K562 (cell line): ENCODE measurements around the gene KAZALD1. TPM values are rescaled to one million over a fixed set of nuclear protein-coding genes. Genes with fewer than 3 reads are reported as not detected.

Experiments used
- ATAC-seq: fragments of 200-7000 bp; cut with Tn5 transposase; 3 replicates; pipeline ENCODE4 v1.9.1; 2020; ENCODE audit warnings: moderate library complexity
- BruUV-seq: library from RNA; stranded (reverse); fragments of 400-500 nt; replicated peaks from 2 replicates; lab custom pipeline; 2021; lab: Mats Ljungman, UMichigan
- CTCF ChIA-PET: fragments of 300-600 bp; formaldehyde crosslinking; extraction: SDS; loops from one replicate; lab custom pipeline; 2021; ENCODE audit warnings: low intra/inter-chr PET ratio; lab: Yijun Ruan, JAX
- POLR2A ChIA-PET: fragments of 300-600, 350-650 bp; sonication (Branson Sonifier 250); formaldehyde crosslinking; extraction: SDS; loops from one replicate; lab custom pipeline; 2021; ENCODE audit warnings: antibody characterized with exemption, inconsistent platforms; lab: Yijun Ruan, JAX
- DNase-seq, 4 experiments: peaks; one replicate each; pipeline versions ENCODE4 v3.0.0 to v3.0.0-alpha.2; 2011 to 2018; ENCODE audit warnings: low spot score in 3 of 4, mixed read lengths in 3 of 4; ENCODE audit errors: extremely low read depth in 1 of 4
- FAIRE-seq: peaks from 2 replicates; lab custom pipeline; 2011; peaks lifted over from hg19 to GRCh38; lab: Jason Lieb, UNC
- H2AFZ ChIP-seq: 2 replicates; pipeline ENCODE4 v1.6.0; 2011; ENCODE audit warnings: low read depth, low read length, control low read depth, inconsistent platforms
- H3K27ac ChIP-seq: fragments of 200-600 bp; 3 replicates; pipeline ENCODE4 v1.8.0; 2011; ENCODE audit warnings: low read depth, mild to moderate bottlenecking, control low read depth, inconsistent platforms, low read length, moderate library complexity, mixed read lengths; ENCODE audit errors: extremely low read depth
- H3K27me3 ChIP-seq, 2 experiments: fragments of 300-600 bp in 1 of 2; 2 replicates in 1 of 2; 3 replicates in 1 of 2; pipeline versions ENCODE4 v1.6.0 to v1.8.0; 2011; ENCODE audit warnings: inconsistent platforms in 2 of 2, low read length in 2 of 2, mild to moderate bottlenecking in 1 of 2, mixed read lengths in 1 of 2, moderate library complexity in 1 of 2; ENCODE audit not compliant: control insufficient read depth in 2 of 2, insufficient read depth in 2 of 2
- H3K36me3 ChIP-seq: fragments of 300-600 bp; 3 replicates; pipeline ENCODE4 v1.8.0; 2011; ENCODE audit warnings: mild to moderate bottlenecking, low read length, inconsistent platforms; ENCODE audit not compliant: control insufficient read depth, insufficient read depth
- H3K4me1 ChIP-seq, 2 experiments: fragments of 200-600 bp in 1 of 2; replicated peaks in 1 of 2; 2 replicates in 1 of 2; 3 replicates in 1 of 2; pipeline versions ENCODE4 v1.5.1 to v1.8.0; 2011; ENCODE audit warnings: inconsistent platforms in 2 of 2, low read length in 2 of 2, mild to moderate bottlenecking in 1 of 2, mixed read lengths in 1 of 2, moderate library complexity in 1 of 2; ENCODE audit not compliant: control insufficient read depth in 2 of 2, insufficient read depth in 2 of 2
- H3K4me2 ChIP-seq: 2 replicates; pipeline ENCODE4 v1.6.1; 2011; ENCODE audit warnings: low read length, control low read depth, inconsistent platforms, mixed read lengths; ENCODE audit not compliant: insufficient read depth
- H3K4me3 ChIP-seq: fragments of 200-600 bp; sonication (generic), shearing (Covaris generic); 2 replicates; pipeline ENCODE4 v1.5.1; 2016; ENCODE audit warnings: control low read depth, inconsistent platforms
- H3K79me2 ChIP-seq: fragments of 200-600 bp; 3 replicates; pipeline ENCODE4 v1.8.0; 2011; ENCODE audit warnings: low read length, inconsistent platforms; ENCODE audit not compliant: control insufficient read depth, insufficient read depth
- H3K9ac ChIP-seq, 2 experiments: 2 replicates each; pipeline versions ENCODE4 v1.6.0 to v1.6.1; 2011; ENCODE audit warnings: low read depth in 2 of 2, low read length in 2 of 2, control low read depth in 1 of 2, inconsistent platforms in 1 of 2, mild to moderate bottlenecking in 1 of 2, mixed read lengths in 1 of 2; ENCODE audit not compliant: insufficient read depth in 1 of 2
- H3K9me1 ChIP-seq: one replicate; pipeline ENCODE4 v1.6.0; 2011; ENCODE audit warnings: inconsistent platforms, mild to moderate bottlenecking, low read length, moderate library complexity; ENCODE audit not compliant: control insufficient read depth, insufficient read depth
- H3K9me3 ChIP-seq: replicated peaks from 2 replicates; pipeline ENCODE4 v1.5.1; 2011; ENCODE audit warnings: low read depth, low read length, inconsistent platforms; ENCODE audit not compliant: control insufficient read depth, insufficient read depth
- H4K20me1 ChIP-seq: replicated peaks from 2 replicates; pipeline ENCODE4 v1.6.1; 2011; ENCODE audit warnings: low read length, inconsistent platforms, mixed read lengths; ENCODE audit not compliant: control insufficient read depth, insufficient read depth
- MYNN ChIP-seq, 2 experiments: sonication (generic); formaldehyde crosslinking in 1 of 2; IDR thresholded peaks; 2 replicates each; pipeline versions ENCODE4 v1.5.0 to v1.6.1; 2016 to 2020; ENCODE audit warnings: antibody characterized with exemption in 1 of 2, missing genetic modification reagents in 1 of 2
- ZNF512 ChIP-seq: IDR thresholded peaks from 2 replicates; pipeline ENCODE4 v1.6.1; 2016; ENCODE audit warnings: missing genetic modification characterization, missing compliant biosample characterization
- WGBS: fragments of 100-300 bp; shearing (Covaris generic); methylation state at CpG from one replicate; pipeline ENCODE4 v1.1.6; 2016; ENCODE audit warnings: low coverage, mixed read lengths; ENCODE audit not compliant: insufficient coverage; ENCODE audit errors: missing lambda C conversion rate; 5-methylcytosine and 5-hydroxymethylcytosine counted together
- in situ Hi-C: fragments of 300-500 bp; cut with MboI; formaldehyde crosslinking; loops from 4 replicates; pipeline ENCODE4 v1.15.0; 2018; ENCODE audit warnings: inconsistent platforms, mixed read lengths
- intact Hi-C: fragments of 100-400 bp; cut with micrococcal nuclease; formaldehyde crosslinking; loops from 2 replicates; pipeline ENCODE4 v1.14.2; 2022
- polyA plus RNA-seq, 8 experiments: library from polyadenylated mRNA; depleted of rRNA in 4 of 8; stranded (reverse) in 5 of 8; unstranded in 3 of 8; fragments of >200 nt; fragmentation: Nextera tagmentation in 2 of 8; fragmentation: Illumina TruSeq in 1 of 8; extraction: Ambion mirVana in 2 of 8; extraction: Trizol in 1 of 8; gene quantifications; 2 replicates each; pipeline versions ENCODE4 v1.2.1 to v1.2.3, GENCODE V29; 2011 to 2014; ENCODE audit warnings: inconsistent platforms in 1 of 8, missing spikeins in 1 of 8
- total RNA-seq, 7 experiments: library from RNA; depleted of rRNA in 6 of 7; stranded (reverse); fragments of >200 nt in 6 of 7; fragmentation: Illumina TruSeq in 2 of 7; extraction: Trizol in 2 of 7; gene quantifications; 2 replicates each; pipeline versions ENCODE4 v1.2.1 to v1.2.3, GENCODE V29; 2011 to 2021; ENCODE audit warnings: low replicate concordance in 1 of 7

KAZALD1 gene
- total and polyA plus RNA-seq, 9 of the 15 experiments (the other 6 are each of a cell fraction or from before 2014, with no cell fraction given), result 0.15 to 10.0 (median 4.9) TPM

- DNase-seq, result no peak
- Histone ChIP-seq H3K36me3 (no peaks in the 10 kb centered on the region), H3K9me1 (no peaks in the 10 kb centered on the region), H3K9me3 (no peaks in the 10 kb centered on the region), H3K4me3 (no peak overlapping the region), H4K20me1 (no peaks in the 10 kb centered on the region), H3K9ac (no peak overlapping the region), H3K27me3 (peaks cover 2 to 4% of the 10 kb centered on the region in 2 experiments; a peak in 4 of 5 replicates), H3K4me1 (peaks cover 6 to 36% of the 10 kb centered on the region in 2 experiments), H3K4me2 (no peak overlapping the region), H3K27ac (no peak overlapping the region), H3K79me2 (no peaks in the 10 kb centered on the region), H2AFZ (no peak overlapping the region)
- 17% methylated on average over 4 of the region's 7 CpGs for WGBS
- no peak for FAIRE-seq
- intact Hi-C loops, result no loop called here
- ChIA-PET CTCF (no interaction called here), POLR2A (interaction anchor here (0.6 to 1.2 kb wide), 2 partner anchors 18 to 22 kb away, joined by 3 to 4 read pairs; no protein-coding TSS in a partner anchor)
- ATAC-seq, result 0 out of 3 replicates have a peak, but pooled peaks have one; percentile 16
- TF ChIP-seq ZNF512 (tag) (no peak), MYNN (IDR thresholded peaks at IDR 0.05) (no peak), MYNN (CRISPR knock-in tag; IDR thresholded peaks at IDR 0.05) (no peak)
- BruUV-seq, result no TSS peak
- in situ Hi-C loops, result no loop called here
Measured at GRCh38 chr10:101028446-101029337, 33.1 kb upstream of the KAZALD1 start.
